HTERT RPE-1 (cell line): ENCODE results near the gene PTGES.

Experiments used
- in situ Hi-C: fragments of 300-500 bp; cut with MboI; formaldehyde crosslinking; loops from 4 replicates; pipeline ENCODE4 v1.14.3; 2020; ENCODE audit warnings: low sequenced_read_pairs

The PTGES gene

DNA sequence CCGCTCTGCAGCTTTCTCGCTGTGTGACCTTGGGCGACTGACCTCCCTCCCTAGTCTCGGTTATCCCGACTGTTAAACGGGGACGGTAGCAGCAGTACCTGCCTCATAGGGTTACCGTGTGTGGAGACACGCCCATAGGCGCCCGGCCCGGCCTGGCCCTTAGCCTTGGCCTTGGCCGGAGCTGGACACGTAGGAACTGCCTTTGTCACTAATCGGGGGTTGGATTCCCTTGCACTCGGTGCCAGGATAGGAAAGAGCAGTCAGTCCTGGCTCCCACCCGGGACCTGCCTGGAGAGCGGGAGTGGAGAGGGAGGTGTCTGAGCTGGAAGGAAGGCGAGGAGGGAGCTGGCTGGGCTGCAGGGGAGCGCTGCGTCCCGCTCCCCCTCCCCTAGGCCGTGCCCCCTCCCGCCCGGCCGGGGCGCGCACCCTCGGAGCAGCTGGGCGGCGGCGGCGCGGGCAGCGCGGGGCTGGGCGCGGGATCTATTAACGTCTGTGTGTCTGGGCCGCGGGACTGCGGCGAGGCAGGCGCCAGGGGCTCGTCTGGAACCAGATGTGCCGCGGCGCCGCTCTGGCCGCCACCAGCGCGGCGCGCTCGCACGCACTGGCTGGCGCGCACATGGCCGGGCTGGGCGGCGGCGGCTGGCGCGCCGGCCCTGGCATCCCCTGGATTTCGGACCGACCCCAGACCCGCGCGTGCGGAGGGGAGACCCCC is 55.7 kb downstream of the PTGES start:
- in situ Hi-C loops, result no loop called here

DNA sequence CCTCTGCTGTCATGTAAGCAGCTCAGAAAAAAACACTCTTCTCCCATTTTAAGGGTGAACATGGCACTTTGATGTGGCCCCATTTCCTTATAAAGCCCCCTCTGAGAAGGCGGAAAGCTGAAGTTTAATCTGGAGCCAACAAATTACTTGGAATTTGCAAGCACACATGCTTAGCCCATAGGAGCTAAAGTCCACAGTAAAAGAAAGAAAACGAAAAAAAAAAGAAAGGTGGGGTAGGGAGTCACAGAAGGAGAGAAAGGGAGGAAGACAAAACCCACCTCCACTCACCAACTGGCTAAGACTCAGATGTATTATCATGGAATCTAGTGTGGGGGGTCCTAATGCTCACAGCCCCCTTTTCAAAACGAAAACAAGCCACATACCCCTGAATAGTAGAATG is 57.0 kb downstream of the PTGES start:
- in situ Hi-C loops, result no loop called here

DNA sequence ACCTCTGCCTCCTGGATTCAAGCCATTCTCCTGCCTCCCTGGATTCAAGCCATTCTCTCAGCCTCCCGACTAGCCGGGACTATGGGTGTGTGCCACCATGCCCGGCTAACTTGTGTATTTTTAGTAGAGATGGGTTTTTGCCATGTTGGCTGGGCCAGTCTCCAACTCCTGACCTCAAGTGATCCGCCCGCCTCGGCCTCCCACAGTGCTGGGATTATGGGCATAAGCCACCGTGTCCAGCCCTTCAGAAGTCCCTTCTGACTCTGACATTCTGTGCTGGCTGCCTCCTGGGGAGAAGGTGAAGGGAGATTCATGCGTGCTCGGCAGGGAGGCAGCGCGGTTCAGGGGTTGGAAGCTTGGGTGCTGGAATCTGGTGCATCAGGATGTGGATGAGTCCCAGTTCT is 58.6 kb downstream of the PTGES start:
- in situ Hi-C loops, result no loop called here

DNA sequence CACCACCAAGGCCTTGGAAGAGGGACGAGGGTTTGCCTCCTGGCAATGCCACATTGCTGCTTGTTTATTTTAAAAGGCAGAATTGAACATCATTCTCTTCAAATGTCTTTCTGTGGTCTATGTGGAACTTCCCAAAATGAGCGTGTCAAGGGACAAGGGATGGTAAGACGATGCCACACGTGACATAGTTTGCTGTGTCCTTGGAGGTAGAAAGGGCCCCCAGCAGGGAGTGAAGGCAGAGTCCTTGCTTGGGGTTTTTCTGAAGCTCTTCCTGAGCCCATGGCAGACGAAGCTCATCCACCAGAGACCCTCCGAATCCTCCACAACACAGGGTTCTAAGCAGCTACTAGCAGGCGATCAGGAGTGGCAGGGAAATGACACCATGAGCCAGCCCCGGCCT is 59.1 kb downstream of the PTGES start:
- in situ Hi-C loops, result no loop called here

DNA sequence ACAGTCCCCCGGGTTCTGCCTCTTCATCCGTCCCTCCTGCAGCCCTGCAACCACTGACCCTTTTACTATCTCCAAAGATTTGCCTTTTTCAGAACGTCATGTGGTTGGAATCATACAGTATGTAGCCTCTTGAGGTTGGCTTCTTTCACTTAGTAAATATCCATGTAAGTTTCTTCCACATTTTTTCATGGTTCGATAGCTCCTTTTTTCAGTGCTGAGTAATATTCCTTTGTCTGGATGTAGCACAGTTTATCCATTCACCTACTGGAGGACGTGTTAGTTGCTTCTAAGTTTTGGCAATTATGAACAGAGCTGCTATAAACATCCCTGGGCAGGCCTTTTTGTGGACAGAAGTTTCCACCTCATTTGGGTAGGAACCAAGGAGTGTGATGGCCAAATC is 60.3 kb downstream of the PTGES start:
- in situ Hi-C loops, result no loop called here
